ENCODE results near the gene SERINC5.
"Not testable (repeated sequence)": the region's sequence is repeated elsewhere in the genome, so short reads cannot be mapped to it uniquely, and the experiment has no call there.

Gene SERINC5

DNA sequence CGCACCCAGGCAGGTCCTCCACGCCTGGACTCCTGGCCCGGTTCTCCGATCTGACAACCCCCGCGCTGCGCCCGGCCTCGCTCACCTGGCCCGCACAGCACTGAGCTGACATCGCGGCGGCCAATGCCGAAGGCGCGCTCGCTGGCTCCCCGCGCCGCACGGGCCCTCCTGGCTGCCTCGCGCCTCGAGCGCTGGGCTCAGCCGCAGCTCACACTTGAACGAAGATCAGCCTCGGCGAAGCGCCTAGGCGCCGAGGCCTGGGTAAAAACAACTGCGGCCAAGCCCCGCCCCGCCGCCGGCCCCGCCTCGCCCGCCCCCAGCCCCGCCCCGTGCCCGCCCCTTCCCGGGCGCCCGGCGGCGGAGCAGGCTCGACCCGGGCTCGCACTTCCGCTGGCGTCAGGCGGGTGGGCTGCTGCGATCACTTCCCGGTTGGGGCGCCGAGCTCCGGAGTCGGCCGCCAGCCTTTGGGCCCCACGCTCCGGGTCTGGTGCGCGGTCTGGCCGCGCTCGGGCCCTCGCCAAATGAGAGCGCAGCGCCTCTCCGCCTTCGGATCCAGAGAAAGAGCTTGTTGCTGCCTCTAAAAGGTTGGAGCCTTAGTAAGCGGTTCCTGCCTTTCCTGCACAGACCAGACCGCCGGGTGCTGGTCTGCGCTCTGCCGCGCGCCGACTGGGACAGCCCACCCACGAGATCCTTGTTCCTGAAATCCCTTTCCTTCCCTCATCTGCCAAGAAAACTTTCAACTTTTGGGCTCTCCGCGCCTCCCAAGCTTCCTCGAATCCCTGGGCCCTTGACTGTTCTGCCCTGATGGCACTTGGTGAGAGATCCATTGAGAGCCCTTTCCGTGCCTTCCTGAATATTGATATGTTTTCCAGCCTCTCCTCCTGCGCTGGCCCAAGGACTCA is at the start of gene SERINC5:
SERINC5 (minus strand) TSS at position 238 of the 902 bp plus-strand sequence; CDS start at position 112, 126 bp downstream.
- no peak for DNase-seq

DNA sequence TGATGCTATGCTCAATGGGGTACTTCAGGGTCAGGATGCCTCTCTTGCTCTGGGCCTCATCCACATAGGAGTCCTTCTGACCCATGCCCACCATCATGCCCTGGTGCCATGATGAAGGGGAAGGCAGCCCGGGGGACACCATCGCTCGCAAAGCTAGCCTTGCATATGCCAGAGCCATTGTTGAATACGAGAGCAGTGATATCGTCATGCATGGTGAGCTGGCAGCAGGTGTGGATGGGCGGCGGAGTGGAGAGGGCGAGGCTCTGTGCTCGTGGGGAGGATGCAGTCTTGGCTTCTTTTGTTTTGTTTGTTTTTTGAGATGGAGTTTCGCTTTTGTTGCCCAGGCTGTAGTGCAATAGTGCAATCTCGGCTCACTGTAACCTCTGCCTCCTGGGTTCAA is 46.8 kb upstream of the SERINC5 start:
- no peak for DNase-seq

DNA sequence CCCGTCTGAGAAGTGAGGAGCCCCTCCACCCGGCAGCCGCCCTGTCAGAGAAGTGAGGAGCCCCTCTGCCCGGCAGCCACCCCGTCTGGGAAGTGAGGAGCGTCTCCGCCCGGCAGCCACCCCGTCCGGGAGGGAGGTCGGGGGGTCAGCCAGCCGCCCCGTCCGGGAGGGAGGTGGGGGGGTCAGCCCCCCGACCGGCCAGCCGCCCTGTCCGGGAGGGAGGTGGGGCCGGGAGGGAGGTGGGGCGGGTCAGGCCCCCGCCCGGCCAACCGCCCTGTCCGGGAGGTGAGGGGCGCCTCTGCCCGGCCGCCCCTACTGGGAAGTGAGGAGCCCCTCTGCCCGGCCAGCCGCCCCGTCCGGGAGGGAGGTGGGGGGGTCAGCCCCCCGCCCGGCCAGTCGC is 45.5 kb upstream of the SERINC5 start:
- DNase-seq = not testable (repeated sequence)

- not testable (repeated sequence) for DNase-seq
These were observed 44.9 kb upstream of the SERINC5 start for GRCh38 chr5:80300796-80301195.

DNA sequence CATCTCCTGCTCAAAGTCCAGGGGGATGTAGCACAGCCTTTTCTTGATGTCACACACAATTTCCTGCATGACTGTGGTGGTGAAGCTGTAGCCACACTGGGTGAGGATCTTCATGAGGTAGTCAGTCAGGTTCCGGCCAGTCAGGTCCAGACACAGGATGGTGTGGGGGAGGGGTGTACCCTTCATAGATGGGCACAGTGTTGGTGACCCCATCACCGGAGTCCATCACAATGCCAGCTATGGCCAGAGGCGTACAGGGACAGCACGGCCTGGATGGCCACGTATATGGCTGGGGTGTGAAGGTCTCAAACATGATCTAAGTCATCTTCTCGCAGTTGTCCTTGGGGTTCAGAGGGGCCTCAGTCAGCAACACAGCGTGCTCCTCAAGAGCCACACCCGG is 44.3 kb upstream of the SERINC5 start:
- no peak for DNase-seq

- no peak for DNase-seq
These were observed 43.8 kb upstream of the SERINC5 start for GRCh38 chr5:80299601-80300000.

- no peak for DNase-seq
These were observed 40.3 kb upstream of the SERINC5 start for GRCh38 chr5:80296121-80296520.

DNA sequence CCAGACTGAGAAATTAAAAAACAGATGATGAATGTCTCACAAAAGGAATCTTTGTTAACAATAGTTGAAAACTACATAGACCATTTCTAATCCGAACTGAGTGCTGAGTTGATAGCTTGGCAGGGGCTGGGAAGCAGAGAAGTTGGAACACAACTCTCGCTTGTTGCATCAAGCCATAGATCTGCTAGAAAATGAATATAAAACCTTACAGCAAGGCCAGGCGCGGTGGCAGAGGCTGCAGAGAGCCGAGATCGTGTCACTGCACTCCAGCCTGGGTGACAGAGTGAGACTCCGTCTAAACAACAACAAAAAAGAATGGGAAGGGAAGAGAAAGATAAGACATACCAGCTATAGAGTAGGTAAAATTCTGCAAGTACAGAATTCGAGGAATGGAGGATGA is 35.9 kb upstream of the SERINC5 start:
- no peak for DNase-seq

DNA sequence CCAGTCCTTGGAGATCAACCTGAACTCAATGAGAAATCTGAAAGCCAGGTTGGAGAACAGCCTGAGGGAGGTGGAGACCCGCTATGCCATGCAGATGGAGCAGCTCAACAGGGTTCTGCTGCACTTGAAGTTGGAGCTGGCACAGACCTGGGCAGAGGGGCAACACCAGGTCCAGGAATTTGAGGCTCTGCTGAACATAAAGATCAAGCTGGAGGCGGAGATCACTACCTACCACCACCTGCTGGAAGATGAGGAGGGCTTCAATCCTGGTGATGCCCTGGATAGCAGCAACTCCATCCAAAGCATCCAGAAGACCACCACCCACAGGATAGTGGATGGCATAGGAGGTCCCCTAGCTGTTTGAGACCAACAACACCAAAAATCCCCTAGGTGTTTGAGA is 33.5 kb upstream of the SERINC5 start:
- no peak for DNase-seq

DNA sequence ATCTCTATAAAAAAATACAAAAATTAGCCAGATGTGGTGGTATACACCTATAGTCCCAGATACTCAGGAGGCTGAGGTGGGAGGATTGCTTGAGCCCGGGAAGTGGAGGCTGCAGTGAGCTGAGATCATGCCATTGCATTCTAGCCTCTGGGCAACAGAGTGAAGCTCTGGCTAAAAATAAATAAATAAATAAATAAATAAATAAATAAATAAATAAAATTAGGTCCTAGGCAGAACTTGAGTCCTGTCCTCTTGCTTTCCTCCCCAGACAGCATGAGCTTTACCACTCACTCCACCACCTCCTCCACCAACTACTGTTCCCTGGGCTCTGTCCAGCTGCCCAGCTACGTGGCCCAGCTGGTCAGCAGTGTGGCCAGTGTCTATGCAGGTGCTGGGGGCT is 32.3 kb upstream of the SERINC5 start:
- no peak for DNase-seq

- DNase-seq = no peak
These were observed 28.9 kb upstream of the SERINC5 start for GRCh38 chr5:80284720-80285119.

- no peak for DNase-seq
These were observed 27.5 kb upstream of the SERINC5 start for GRCh38 chr5:80283360-80283759.

GRCh38 chr5:80282054-80282453 is 26.2 kb upstream of the SERINC5 start:
- DNase-seq = no peak

DNA sequence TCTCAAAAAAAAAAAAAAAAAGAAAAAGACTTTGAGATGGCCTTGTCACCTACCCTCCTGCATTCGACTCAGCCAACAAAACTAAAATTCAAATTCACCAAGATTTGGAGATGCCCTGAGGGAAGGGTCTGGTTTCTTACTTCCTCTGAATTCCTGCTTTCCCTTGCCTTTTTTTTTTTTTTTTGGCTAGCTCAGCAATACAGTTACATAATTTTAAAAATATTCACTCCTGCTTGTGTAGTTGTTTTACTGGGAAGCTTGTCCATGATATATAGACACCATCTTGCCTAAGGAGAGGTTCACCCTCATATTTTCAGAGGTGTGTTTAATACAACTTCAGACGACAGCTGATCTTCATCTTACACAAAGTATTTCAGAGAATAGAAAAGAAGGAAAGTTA is 21.3 kb upstream of the SERINC5 start:
- no peak for DNase-seq

DNA sequence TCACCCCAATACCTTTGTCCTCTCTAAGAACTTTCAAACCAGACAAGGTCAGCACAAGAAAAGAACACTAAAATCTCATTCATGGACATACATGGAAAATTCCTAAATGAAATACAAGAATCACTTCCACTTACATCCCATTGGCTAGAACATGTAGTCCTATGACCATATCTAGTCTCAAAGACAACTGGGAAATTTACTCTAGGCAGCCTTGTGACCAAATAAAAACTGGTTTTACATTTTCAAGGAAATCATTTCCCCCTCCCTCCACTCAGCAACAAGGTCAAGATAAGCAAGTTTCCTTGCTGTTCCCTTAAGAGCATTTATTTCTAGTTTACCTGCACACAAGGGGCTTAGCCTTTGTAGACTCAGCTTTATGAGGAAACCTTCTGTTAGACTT is 20.3 kb upstream of the SERINC5 start:
- no peak for DNase-seq

DNA sequence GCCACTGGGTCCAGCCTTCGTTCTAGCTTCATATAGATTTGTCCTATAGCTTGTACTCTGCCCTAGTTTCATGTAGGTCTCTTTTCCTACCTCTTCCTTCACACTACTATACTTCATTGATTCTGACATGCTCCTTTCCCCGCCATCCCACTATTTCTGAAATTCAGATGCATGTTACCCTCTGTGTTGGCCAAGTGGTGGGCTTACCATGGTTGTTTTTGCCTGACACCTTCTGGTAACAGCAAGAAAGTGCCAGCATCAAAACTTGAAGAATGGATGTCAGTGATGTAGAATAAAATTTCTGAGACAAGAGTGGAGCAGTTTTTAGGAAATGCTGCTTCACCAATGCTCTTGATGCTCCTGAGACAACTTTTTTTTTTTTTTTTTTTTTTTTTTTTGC is 19.5 kb upstream of the SERINC5 start:
- DNase-seq = no peak

DNA sequence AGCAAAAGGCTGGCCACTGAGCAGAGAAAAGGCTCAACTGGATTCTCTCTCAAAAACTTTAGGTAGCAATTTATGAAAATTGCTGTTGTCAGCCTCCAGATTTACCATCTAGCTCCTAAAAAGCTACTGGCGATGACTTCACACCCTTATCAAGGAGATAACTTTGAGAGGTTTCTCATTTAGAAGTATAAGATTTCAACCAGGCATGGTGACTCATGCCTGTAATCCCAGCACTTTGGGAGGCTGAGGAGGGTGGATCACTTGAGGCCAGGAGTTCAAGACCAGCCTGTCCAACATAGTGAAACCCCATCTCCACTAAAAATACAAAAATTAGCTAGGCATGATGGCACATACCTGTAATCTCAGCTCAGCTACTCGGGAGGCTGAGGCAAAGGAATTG is 14.7 kb upstream of the SERINC5 start:
- not testable (repeated sequence) for DNase-seq

DNA sequence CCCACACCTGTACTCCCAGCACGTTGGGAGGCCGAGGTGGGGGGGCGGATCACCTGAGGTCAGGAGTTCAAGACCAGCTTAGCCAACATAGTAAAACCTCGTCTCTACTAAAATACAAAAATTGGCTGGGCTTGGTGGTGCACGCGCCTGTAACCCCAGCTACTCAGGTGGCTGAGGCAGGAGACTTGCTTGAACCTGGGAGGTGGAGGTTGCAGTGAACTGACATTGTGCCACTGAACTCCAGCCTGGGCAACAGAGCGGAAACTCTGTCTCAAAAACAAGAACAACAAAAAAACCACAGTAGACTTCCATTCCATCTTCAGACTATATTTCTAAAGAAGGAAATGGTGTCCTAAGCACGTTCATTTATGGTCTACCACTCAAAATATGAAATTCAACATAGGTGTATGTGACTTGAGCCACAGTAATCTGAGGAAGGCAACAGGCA is 14.2 kb upstream of the SERINC5 start:
- DNase-seq = no peak

DNA sequence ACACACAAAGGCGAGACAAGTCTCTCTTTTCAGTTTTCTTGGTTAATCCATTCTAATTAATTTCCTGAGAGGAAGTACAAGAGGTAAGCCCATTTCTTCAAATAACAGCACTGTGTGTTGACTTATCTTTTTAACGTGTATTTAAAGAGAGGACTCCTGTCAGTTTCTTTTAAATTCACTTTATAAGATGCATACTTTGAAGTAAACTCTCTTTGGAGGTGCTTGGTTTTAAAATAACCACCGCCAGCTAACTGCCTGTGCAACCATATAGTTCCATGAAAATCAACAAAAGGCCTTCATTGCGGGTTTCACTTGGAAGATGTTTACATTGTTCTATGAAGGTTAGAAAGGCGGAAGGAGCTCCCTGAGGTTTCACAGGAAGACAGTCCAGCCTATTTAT is 13.1 kb upstream of the SERINC5 start:
- DNase-seq = no peak

- DNase-seq = no peak
These were observed 10.7 kb upstream of the SERINC5 start for GRCh38 chr5:80266566-80266965.

DNA sequence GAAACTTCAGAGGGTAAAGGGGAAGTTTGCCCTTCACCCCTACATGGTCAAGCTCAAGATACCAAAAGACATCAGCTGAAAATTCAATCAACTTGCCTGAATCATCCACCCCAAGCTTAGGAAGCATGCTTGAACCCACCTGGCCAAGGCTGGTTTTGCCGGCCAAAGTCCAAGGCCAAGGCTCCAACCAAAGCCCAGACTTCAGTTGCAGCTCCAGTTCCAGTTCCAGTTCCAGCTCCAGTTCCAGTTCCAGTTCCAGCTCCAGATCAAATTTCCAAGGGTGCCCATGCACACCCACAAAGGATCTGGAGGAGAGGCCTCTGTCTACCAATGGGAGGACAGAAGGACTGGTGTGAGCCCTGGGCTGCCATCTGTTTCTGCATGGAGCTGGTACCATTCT is 4.6 kb upstream of the SERINC5 start:
- no peak for DNase-seq

DNA sequence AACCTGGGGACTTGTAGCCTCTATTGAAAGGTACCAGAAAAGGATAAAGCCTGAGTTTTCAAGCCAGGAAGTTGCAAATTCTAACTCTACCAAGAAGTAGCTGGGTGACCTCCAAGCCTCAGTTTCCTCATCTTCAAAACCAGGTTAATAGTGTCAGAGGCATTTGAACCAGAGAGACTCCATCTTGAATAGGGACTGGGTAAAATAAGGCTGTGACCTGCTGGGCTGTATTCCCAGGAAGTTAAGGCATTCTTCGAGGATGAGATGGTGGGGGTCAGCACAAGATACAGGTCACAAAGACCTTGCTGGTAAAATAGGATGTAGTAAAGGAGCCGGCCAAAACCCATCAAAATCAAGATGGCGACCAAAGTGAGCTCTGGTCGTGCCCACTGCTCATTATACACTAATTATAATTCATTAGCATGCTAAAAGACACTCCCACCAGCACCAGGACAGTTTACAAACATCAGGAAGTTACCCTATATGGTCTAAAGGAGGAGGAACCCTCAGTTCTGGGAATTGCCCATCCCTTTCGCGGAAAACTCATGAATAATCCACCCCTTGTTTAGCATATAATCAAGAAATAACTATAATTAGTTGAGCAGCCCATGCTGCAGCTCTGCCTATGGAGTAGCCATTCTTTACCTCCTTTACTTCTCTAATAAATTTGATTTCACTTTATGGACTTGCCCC is 3.8 kb upstream of the SERINC5 start:
- DNase-seq = no peak

GRCh38 chr5:80255431-80255810 is 427 bp downstream of the SERINC5 start:
- no peak for DNase-seq

GRCh38 chr5:80254767-80255430 is 949 bp downstream of the SERINC5 start:
- no peak for DNase-seq
